ENCODE results near the gene ANKRD6. TPM values are rescaled to one million over a fixed set of nuclear protein-coding genes. Genes with fewer than 3 reads are reported as not detected.

Gene ANKRD6
- total RNA-seq, 1 donor from 2014 or later, result 10.0 TPM

DNA sequence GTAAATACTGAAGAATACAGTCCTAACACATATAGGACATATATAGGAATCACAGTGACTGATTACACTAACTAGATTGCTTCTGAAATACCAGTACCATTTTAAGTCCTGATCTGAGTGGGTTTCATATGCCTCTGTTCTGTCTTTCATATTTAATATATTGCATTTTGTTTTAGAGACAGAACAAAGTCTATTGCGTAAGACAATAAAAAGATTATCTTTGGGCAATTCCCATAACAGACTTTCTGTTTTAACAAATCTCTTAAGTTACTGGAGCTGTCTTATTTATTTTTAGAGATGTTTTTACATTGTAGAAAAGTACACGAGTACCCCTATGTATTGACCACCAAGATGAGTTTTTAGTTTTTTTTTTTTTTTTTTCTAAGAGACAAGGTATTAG lies 29.6 kb downstream of the ANKRD6 start:
- TF ChIP-seq CTCF (IDR thresholded peaks at IDR 0.05; ENCODE audit: insufficient read depth, low read length, poor library complexity, severe bottlenecking), result no peak
- Histone ChIP-seq H3K36me3 (ENCODE audit: control insufficient read depth, insufficient read depth, low read length) (no peaks in the 10 kb centered on the region), H3K4me3 (ENCODE audit: low read depth, low read length) (no peak overlapping the region), H3K27me3 (ENCODE audit: control insufficient read depth, insufficient read depth, low read length) (no peaks in the 10 kb centered on the region)
- no peak for DNase-seq (ENCODE audit: low read depth)

GRCh38 chr6:89464295-89464694 lies 31.3 kb downstream of the ANKRD6 start:
- Histone ChIP-seq H3K36me3 (ENCODE audit: control insufficient read depth, insufficient read depth, low read length) (no peaks in the 10 kb centered on the region), H3K27me3 (ENCODE audit: control insufficient read depth, insufficient read depth, low read length) (no peaks in the 10 kb centered on the region), H3K4me3 (ENCODE audit: low read depth, low read length) (no peak overlapping the region)
- TF ChIP-seq CTCF (IDR thresholded peaks at IDR 0.05; ENCODE audit: insufficient read depth, low read length, poor library complexity, severe bottlenecking), result no peak
- DNase-seq (ENCODE audit: low read depth), result no peak

- no peak for TF ChIP-seq CTCF (IDR thresholded peaks at IDR 0.05; ENCODE audit: insufficient read depth, low read length, poor library complexity, severe bottlenecking)
- no peak for DNase-seq (ENCODE audit: low read depth)
- H3K36me3 ChIP-seq (ENCODE audit: control insufficient read depth, insufficient read depth, low read length), result no peaks in the 10 kb centered on the region
- no peak overlapping the region for H3K4me3 ChIP-seq (ENCODE audit: low read depth, low read length)
- H3K27me3 ChIP-seq (ENCODE audit: control insufficient read depth, insufficient read depth, low read length), result no peaks in the 10 kb centered on the region
Measured at GRCh38 chr6:89467437-89467836, 34.5 kb downstream of the ANKRD6 start.

DNA sequence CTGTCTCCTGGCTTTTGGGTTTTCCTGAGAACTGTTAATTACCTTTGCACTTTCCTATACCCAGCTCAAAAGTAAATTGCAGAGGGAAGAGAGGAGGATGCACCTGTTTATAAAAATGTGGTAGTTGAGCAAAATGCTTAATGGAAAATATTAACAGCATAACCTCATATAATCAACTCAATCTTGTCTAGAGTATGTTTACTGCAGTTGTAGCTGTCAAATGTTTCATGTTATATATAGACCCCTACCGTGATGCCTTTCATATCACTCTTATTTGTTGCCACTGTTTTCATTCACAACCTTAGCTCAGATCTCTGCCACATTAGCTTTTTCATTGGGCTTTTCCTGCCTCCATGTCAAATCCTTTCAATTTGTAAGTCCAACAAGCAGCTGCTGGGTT lies 36.0 kb downstream of the ANKRD6 start:
- Histone ChIP-seq H3K4me3 (ENCODE audit: low read depth, low read length) (no peak overlapping the region), H3K27me3 (ENCODE audit: control insufficient read depth, insufficient read depth, low read length) (no peaks in the 10 kb centered on the region), H3K36me3 (ENCODE audit: control insufficient read depth, insufficient read depth, low read length) (no peaks in the 10 kb centered on the region)
- TF ChIP-seq CTCF (IDR thresholded peaks at IDR 0.05; ENCODE audit: insufficient read depth, low read length, poor library complexity, severe bottlenecking), result no peak
- no peak for DNase-seq (ENCODE audit: low read depth)

DNA sequence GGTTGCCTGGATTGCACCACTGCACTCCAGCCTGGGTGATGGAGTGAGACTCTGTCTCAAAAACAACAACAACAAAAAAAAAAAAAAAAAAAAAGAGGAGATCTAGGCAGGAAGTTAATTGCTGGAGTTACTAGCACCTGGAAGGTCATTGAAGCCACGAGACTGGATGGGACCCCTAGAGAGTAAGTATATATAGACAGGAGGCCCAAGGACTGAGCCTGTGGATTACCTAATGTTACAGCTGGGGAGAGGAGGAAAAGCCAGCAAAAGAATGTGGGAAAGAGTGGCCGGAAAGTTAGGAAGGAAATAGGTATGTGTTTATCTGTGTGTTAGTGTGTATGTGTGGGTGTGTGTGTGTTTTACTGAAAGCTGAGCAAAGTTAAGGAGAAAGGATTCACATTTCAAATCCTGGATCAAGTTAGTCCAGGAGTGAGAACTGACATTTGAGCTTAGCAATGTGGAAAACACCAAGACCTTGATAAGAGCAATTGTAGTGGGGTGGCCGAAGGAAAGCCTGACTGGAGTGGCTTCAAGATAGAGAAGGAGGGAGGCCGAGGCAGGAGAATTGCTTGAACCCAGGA lies 38.4 kb downstream of the ANKRD6 start:
- H3K36me3 ChIP-seq (ENCODE audit: control insufficient read depth, insufficient read depth, low read length), result no peaks in the 10 kb centered on the region
- no peaks in the 10 kb centered on the region for H3K27me3 ChIP-seq (ENCODE audit: control insufficient read depth, insufficient read depth, low read length)
- no peak for DNase-seq (ENCODE audit: low read depth)
- TF ChIP-seq CTCF (IDR thresholded peaks at IDR 0.05; ENCODE audit: insufficient read depth, low read length, poor library complexity, severe bottlenecking), result no peak
- no peak overlapping the region for H3K4me3 ChIP-seq (ENCODE audit: low read depth, low read length)

- H3K4me3 ChIP-seq (ENCODE audit: low read depth, low read length), result no peak overlapping the region
- no peak for TF ChIP-seq CTCF (IDR thresholded peaks at IDR 0.05; ENCODE audit: insufficient read depth, low read length, poor library complexity, severe bottlenecking)
- DNase-seq (ENCODE audit: low read depth), result no peak
- H3K36me3 ChIP-seq (ENCODE audit: control insufficient read depth, insufficient read depth, low read length), result no peaks in the 10 kb centered on the region
- H3K27me3 ChIP-seq (ENCODE audit: control insufficient read depth, insufficient read depth, low read length), result no peaks in the 10 kb centered on the region
Measured at GRCh38 chr6:89475101-89475500, 42.1 kb downstream of the ANKRD6 start.

Measured in kidney epithelial cell (primary cell).